GM18861 (cell line): ENCODE results near the gene SESN1.

Experiments
- ATAC-seq: cut with Tn5 transposase; IDR thresholded peaks from one replicate; pipeline ENCODE4 v1.9.1; 2021; ENCODE audit not compliant: unreplicated experiment

SESN1 gene

GRCh38 chr6:109031416-109031815, 63.2 kb downstream of the SESN1 start:
- no peak for ATAC-seq

- ATAC-seq: no peak
Measured at GRCh38 chr6:109029313-109029712, 65.3 kb downstream of the SESN1 start.

- no peak for ATAC-seq
Measured at GRCh38 chr6:109028439-109028838, 66.2 kb downstream of the SESN1 start.

GRCh38 chr6:109027964-109028363, 66.7 kb downstream of the SESN1 start:
- ATAC-seq: no peak

GRCh38 chr6:109025639-109026038, 69.0 kb downstream of the SESN1 start:
- no peak for ATAC-seq

DNA sequence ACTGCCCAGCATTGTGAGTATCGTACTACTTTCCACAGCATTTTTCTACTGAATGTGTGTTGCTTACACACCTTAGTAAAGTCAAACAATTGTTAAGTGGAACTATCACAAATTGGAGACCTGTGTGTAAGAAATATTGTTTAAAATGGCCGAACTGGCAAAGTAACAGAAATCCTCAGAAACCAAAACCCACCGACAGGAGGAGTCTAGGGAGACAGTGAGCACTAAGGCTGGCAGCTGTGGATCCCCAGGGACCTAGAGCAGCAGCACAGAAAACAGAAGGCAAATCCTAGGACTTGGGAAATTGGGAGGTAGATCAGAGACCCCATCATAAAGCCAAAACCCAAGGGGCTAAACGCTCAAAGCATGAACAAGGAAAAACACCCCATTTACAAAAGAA, 69.9 kb downstream of the SESN1 start:
- no peak for ATAC-seq

GRCh38 chr6:109024368-109024767, 70.3 kb downstream of the SESN1 start:
- ATAC-seq: no peak

DNA sequence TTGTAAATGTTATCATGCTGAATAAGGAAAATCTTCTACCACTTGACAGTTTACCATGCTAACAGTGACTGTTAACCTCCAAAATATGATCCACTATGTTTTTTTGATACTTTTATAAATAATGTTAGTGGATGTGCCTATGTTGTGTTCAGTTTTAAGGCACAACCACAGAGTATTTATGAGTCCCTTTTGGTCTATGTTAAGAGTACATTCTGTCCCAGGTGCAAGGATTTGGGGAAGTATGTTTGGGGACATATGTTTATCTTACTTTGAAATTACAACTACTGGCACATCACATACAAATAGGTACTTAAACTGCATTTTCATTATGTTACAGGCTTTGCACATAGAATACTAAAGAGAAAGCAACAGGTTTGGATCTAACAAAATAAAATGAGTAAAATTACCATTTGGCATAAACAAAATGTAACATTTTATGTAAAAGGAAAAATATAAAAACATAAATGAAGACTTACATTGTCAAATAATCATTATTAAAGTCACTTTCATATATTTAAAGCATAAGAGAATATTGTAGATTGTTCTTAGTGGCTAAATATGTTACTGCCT, 71.2 kb downstream of the SESN1 start:
- no peak for ATAC-seq

DNA sequence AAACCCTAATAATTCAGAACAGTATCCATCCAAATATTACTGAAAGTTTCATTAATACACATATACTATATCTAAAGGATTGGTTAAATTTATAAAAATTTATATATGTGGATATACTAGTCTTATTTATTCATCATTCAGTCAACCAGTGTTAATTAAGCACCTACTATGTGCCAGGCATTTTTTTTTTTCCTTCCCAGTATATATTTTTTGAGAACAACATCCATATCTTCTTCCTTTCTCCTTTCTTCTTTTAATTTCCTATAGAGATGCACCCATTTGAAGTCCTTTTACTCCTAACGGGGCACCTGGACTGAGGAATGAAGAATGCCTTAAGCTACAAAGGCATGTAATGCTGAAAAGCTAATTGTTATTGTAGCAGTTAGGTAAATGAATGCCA, 72.8 kb downstream of the SESN1 start:
- no peak for ATAC-seq

GRCh38 chr6:109019911-109020310, 74.7 kb downstream of the SESN1 start:
- no peak for ATAC-seq

DNA sequence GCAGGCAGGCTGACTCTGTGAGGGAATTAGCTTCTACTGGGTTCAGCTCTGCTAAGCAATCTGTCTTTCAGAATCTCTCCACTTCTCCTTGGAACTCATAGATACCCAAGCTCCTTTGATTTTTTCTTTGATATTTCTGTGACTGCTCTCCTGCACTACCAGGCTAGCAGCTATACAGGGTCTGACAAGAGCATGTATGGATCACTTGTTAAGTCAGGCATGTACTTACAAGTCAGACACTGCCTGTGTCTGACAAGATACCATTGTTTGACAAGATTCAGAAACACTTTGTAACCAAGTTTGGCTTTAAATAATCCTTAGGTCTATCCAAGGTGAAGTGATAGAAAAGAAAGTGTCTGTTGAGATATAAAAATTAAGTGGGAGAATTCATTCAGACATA, 79.5 kb downstream of the SESN1 start:
- ATAC-seq: no peak

- ATAC-seq: no peak
Measured at GRCh38 chr6:109014606-109015005, 80.0 kb downstream of the SESN1 start.

DNA sequence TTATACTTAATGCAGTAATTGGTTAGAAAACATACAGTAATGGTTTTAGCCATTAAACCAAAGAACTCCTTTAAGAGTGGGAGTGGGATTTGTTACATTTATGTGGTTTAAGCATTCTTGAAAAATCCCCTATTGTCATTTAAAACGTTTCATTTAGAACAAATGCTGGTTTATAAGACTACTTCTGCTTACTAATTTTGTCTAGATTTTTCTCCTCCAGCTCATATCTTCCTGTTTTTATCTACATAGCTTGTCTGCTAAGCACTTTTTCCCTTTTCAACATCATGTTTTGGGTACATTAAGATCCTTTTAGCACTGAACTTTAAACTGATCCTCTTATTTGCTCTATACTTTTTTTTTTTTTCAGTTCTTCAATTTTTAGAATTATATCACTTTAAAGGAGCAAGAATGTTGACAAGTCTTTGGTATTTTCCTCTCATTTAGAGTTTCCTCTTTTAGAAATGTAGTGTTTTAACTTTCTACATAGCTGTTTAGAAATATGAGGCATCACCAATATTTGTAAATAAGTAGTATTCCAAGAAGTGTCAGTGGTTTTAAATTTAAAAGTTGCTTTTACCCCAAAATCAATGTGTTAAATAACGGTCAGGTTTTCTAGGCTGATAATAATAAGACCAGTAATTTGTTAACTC, 80.9 kb downstream of the SESN1 start:
- ATAC-seq: no peak

DNA sequence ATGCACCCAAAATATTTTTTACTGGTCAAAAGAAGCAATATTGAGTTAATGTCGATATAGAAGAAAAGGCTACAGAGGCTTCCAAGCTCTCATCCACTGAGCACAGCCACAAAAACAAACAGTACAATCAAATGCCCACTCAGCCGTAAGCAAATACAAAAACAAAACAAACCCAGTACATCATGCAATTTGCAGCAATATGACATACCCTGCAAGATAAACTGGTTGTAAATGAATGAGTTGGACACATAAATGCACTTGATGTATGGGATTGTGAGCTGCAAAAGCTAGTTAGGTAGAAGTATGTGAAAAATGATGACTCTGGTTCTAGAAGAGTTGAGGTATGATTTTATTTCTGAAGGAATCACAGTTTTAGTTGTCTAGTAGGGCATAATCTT, 83.9 kb downstream of the SESN1 start:
- ATAC-seq: no peak

DNA sequence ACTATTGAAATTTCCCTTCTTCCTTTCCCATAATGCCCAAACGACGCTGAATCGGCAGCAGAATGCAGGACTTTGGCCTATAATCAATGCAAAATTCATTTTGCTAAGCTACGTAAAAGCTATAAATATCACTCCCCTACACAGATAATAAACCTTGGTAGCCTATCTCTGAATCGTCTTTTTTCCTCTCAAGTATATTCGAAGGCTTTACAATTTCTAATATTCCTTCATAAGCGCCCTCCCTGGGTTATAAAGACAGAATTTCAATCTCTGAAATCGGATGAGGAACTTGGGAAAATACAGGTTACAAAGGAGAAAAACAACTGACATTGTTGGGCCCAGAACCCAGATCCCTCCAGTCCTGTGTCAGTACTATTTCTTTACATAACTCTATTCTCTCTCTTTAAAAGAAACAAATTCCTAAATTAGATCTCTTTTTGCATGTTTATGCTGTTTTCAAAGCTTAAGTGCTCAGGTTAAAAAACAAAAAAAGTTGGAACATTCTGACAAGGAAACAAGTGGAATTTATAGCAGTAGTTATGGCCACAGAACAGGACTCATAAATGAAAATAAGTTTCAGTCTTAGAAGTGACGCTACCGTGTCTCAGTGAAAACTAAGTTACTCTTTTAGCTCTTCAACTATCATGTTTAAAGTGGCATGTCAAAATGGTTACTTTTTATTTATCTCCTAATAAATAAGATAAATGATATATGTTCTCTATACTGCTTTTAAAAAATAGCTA, 84.5 kb downstream of the SESN1 start:
- no peak for ATAC-seq

DNA sequence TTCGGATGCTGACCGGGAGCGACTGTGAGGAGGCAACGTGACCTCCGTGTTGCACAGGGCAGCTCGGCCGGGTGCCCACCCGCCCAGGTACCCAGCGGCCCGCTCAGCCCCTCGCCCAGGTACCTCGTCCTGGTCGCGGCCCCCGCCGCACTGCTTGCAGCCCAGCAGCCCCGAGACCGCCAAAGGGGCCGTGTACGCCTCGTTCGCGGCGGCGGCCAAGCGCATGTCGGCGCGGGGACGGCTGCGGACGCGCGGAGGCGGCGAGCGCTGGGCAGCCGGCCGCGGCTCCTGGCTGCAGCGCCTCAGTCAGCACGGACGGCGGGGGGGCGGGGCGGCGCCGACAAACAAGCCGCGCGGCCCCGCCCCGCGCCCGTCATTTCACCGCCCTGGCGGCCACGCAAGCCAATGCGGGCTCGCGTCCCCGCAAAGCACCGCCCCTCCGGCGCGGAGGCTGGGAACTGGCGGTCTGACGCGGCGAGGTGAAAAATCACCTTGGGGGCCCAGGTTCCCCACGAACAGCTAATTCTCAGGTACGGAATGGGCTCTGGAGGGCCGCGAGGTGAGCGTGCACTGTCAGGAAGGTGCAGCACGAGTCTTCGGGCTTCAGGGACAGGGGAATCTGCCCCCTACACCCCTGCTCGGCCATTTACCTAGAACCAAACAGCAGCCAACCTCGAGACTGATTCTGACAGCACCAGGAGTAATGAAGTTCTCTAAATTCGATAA, 85.2 kb downstream of the SESN1 start:
- ATAC-seq: peak; percentile 86

DNA sequence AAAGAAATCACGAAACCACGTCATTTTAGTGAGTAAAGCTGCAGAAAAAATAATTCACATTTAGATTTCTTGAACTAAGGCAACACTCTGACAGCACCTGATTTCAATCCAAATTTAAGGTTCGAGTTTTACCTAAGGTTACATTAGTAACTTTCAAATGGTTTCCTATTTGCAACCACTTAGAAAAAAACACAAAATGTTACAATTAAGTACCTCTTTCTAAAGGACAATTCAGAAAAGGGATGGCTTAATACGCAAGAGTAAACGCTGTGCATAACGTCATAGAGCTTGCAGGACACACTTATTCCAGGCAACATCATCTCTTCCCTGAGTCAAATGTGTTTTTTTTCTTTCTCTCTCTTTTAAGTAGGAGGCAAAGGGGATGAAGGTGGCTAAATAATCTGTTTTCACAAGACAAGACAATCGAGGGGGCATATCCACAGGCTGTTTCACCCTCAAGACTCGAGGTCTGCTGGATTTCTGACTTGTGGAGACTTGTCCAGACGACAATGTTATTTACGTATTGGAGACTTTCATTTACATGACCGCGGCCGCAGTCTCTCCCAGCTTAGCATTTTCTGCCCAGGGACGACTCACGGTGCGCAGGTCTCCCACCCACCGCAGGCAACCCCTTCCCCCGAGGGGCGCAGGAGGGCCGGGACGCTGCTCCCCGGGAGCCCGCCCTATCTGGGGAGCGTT, 86.0 kb downstream of the SESN1 start:
- no peak for ATAC-seq

DNA sequence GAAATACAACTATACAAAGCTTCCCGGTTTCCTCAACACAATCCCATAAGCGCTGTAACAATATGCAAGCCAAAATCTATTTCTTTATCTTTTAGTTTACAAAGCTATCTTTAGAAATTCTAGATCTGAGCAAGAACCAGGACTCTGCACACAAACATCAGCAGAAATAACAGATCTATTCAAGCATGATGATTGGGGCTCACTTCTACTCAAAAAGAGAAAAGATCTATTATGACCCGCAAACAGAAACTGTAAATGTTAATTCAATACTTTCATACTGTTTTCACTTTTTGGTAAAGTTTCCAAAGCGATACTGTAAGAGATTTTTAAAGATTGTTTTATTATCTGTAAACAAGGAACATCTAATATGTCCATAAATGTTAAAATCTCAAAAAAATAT, 86.6 kb downstream of the SESN1 start:
- peak; percentile 49 for ATAC-seq

- ATAC-seq: no peak
Measured at GRCh38 chr6:109007521-109007920, 87.1 kb downstream of the SESN1 start.

GRCh38 chr6:109006818-109007217, 87.8 kb downstream of the SESN1 start:
- no peak for ATAC-seq

DNA sequence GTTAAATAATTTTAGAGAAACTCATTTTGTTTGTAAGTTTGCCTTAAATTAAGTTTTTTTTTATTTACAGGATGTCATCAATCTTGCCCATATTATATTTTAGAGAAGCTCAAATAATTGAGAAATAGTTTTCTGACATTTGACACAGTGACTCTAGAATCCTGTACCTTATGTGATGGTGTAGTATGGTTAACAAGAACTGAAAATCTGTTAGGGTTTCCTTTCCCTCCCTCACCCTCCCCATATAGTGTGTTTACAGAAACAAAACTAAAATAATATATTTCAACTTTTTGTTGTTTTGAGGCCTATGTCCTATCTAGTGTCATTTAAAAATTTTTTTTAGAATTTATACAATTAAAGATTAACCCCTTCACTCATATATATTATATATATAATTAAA, 91.8 kb downstream of the SESN1 start:
- ATAC-seq: no peak
